ENCODE data around the gene USP40. TPM values are rescaled to one million over a fixed set of nuclear protein-coding genes. Genes with fewer than 3 reads are reported as not detected.

The USP40 gene
- total RNA-seq, 2 experiments from 2014 or later = 13.1 to 14.1 TPM

GRCh38 chr2:233449921-233450863, 116.4 kb downstream of the USP40 start:
- no peaks in the 10 kb centered on the region for H3K9me3 Mint-ChIP-seq (ENCODE audit: insufficient read depth)
- H3K4me1 Mint-ChIP-seq (ENCODE audit: low read depth) = peaks cover 3% of the 10 kb centered on the region
- ATAC-seq (no peak), DNase-seq (no peak)
- ChIA-PET POLR2A (no interaction called here), CTCF (no interaction called here)
- no peak overlapping the region for H3K27ac Mint-ChIP-seq
- no peak overlapping the region for H3K4me3 Mint-ChIP-seq
- no peaks in the 10 kb centered on the region for H3K27me3 Mint-ChIP-seq (ENCODE audit: low read depth)
- H3K36me3 Mint-ChIP-seq (ENCODE audit: low read depth) = peaks cover 50% of the 10 kb centered on the region

DNA sequence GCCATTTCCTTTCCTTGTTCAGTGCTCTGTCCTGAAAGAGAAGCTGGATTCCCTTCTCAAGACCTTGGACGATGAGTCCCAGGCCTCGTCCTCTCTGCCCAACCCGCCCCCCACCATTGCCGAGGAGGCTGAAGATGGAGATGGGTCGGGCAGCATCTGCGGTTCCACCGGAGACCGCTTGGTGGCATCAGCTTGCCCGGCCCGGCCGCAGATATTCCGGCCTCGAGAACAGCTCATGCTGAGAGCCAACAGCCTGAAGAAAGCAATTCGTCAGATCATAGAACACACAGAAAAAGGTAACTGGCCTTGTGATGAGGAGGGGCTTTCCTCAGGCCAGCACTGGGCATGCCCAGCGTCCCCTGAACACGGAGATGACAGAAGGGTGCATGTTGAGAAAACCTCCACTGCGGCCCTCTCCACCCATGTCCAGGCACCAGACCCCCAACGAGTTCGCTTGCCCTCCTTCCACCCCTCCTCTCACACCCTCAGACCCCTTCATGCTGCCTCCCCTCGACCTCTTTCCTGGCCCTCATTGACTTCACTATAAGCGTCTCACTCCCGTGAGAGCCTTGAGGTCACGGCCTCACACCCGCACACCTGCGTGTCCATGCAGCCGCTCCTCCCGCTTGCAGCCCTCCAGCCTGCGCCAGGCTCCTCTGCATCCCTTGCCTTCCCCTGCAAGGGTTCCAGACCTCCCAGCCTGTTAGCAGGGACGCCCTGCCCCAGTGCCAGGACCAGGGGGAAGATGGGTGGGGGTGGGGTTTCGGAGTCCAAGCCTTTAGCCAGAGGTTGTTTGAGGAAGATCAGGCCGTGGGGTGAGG, 117.3 kb downstream of the USP40 start:
- Mint-ChIP-seq H3K27ac (no peak overlapping the region), H3K27me3 (ENCODE audit: low read depth) (no peaks in the 10 kb centered on the region), H3K4me3 (no peak overlapping the region), H3K4me1 (ENCODE audit: low read depth) (peaks cover 3% of the 10 kb centered on the region), H3K9me3 (ENCODE audit: insufficient read depth) (no peaks in the 10 kb centered on the region), H3K36me3 (ENCODE audit: low read depth) (peaks cover 54% of the 10 kb centered on the region)
- DNase-seq (no peak), ATAC-seq (no peak)
- POLR2A ChIA-PET = no interaction called here
- CTCF ChIA-PET = interaction anchor here (1.0 to 9.9 kb wide), 4 partner anchors 27 to 45 kb away, joined by 3 to 308 read pairs (median 6); no protein-coding TSS in a partner anchor

- no peaks in the 10 kb centered on the region for H3K27me3 Mint-ChIP-seq (ENCODE audit: low read depth)
- H3K27ac Mint-ChIP-seq = peak overlapping the region; percentile 69
- no peaks in the 10 kb centered on the region for H3K9me3 Mint-ChIP-seq (ENCODE audit: insufficient read depth)
- ATAC-seq (no peak), DNase-seq (no peak)
- peaks cover 8% of the 10 kb centered on the region for H3K4me1 Mint-ChIP-seq (ENCODE audit: low read depth)
- peaks cover 53% of the 10 kb centered on the region for H3K36me3 Mint-ChIP-seq (ENCODE audit: low read depth)
- ChIA-PET POLR2A (no interaction called here), CTCF (interaction anchor here (0.9 to 9.9 kb wide), 7 partner anchors 16 to 116 kb away, joined by 3 to 308 read pairs (median 3); no protein-coding TSS in a partner anchor)
- no peak overlapping the region for H3K4me3 Mint-ChIP-seq
These were observed 118.0 kb downstream of the USP40 start for GRCh38 chr2:233448575-233448974.

DNA sequence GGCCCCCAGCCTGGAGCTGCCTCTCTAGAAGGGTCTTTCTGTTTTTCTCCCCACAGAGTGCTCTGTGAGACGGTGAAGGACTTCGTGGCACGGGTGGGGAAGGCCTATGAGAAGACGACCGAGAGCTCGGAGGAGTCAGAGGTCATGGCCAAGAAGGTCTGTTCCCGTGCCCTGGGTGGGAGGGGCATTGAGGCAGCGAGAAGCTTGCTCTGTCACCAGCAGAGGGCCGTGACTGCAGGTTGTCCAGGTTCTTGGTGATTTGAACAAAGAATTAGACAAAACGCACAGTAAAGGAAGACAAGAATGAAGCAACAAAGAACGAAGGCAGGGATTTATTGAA, 118.4 kb downstream of the USP40 start:
- ChIA-PET CTCF (interaction anchor here (0.8 to 9.9 kb wide), 10 partner anchors 16 to 116 kb away, joined by 3 to 308 read pairs (median 3); no protein-coding TSS in a partner anchor), POLR2A (no interaction called here)
- Mint-ChIP-seq H3K9me3 (ENCODE audit: insufficient read depth) (no peaks in the 10 kb centered on the region), H3K36me3 (ENCODE audit: low read depth) (peaks cover 53% of the 10 kb centered on the region), H3K4me3 (no peak overlapping the region), H3K4me1 (ENCODE audit: low read depth) (peaks cover 12% of the 10 kb centered on the region), H3K27ac (peak overlapping the region; percentile 69), H3K27me3 (ENCODE audit: low read depth) (no peaks in the 10 kb centered on the region)
- ATAC-seq = no peak
- DNase-seq = no peak

DNA sequence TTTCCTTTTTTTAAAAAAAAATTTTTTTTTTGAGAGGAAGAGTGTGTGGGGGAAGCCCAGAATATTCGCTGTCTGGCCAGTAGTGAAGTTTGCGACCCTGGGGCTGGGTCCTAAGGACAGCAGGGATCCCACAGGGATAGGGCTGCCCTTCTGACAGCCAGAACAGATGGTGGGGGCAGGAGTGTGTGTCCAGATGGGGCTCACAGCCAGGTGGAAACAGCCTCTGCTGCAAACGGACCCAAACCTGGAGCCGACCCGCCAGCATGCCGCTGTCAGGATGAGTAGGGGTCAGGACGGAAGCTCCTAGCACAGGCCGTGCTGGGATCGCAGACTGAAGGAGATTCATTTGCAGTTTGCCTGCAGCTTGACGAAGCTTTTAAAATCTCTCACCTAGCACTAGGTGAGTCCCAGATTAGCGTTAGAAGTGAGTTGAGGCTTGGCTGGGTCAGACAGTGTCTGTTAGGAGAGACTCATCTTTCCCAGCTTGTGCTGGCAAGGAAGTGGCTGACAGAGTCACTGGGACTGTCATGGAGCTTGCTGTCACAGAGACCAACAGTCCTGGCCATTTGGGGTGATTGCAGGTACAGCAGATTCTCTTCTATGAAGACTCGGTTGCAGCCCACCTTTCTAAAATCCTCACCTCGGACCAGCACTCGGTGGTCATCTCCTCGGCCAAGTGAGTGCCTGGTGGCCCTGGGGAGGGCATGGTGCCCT, 118.9 kb downstream of the USP40 start:
- no peaks in the 10 kb centered on the region for H3K27me3 Mint-ChIP-seq (ENCODE audit: low read depth)
- DNase-seq (no peak), ATAC-seq (no peak)
- no peak overlapping the region for H3K4me3 Mint-ChIP-seq
- ChIA-PET POLR2A (no interaction called here), CTCF (interaction anchor here (0.8 to 9.9 kb wide), 9 partner anchors 15 to 117 kb away, joined by 3 to 308 read pairs (median 3); no protein-coding TSS in a partner anchor)
- H3K9me3 Mint-ChIP-seq (ENCODE audit: insufficient read depth) = no peaks in the 10 kb centered on the region
- H3K27ac Mint-ChIP-seq = no peak overlapping the region
- peaks cover 14% of the 10 kb centered on the region for H3K4me1 Mint-ChIP-seq (ENCODE audit: low read depth)
- H3K36me3 Mint-ChIP-seq (ENCODE audit: low read depth) = peaks cover 58% of the 10 kb centered on the region

GRCh38 chr2:233446606-233447305, 119.8 kb downstream of the USP40 start:
- H3K4me1 Mint-ChIP-seq (ENCODE audit: low read depth) = peaks cover 14% of the 10 kb centered on the region
- no peak overlapping the region for H3K4me3 Mint-ChIP-seq
- ChIA-PET CTCF (interaction anchor here (9.9 kb wide), 1 partner anchor 43 kb away, joined by 308 read pairs; no protein-coding TSS in a partner anchor), POLR2A (interaction anchor here (0.7 kb wide), 1 partner anchor 89 kb away, joined by 3 read pairs; no protein-coding TSS in a partner anchor)
- no peak for ATAC-seq
- H3K36me3 Mint-ChIP-seq (ENCODE audit: low read depth) = peaks cover 60% of the 10 kb centered on the region
- no peak overlapping the region for H3K27ac Mint-ChIP-seq
- no peaks in the 10 kb centered on the region for H3K9me3 Mint-ChIP-seq (ENCODE audit: insufficient read depth)
- no peaks in the 10 kb centered on the region for H3K27me3 Mint-ChIP-seq (ENCODE audit: low read depth)
- DNase-seq = no peak

GRCh38 chr2:233446121-233446520, 120.5 kb downstream of the USP40 start:
- Mint-ChIP-seq H3K27ac (peak overlapping the region; percentile 47), H3K4me1 (ENCODE audit: low read depth) (peaks cover 17% of the 10 kb centered on the region), H3K27me3 (ENCODE audit: low read depth) (no peaks in the 10 kb centered on the region), H3K4me3 (no peak overlapping the region), H3K9me3 (ENCODE audit: insufficient read depth) (no peaks in the 10 kb centered on the region), H3K36me3 (ENCODE audit: low read depth) (peaks cover 61% of the 10 kb centered on the region)
- no peak for DNase-seq
- ChIA-PET POLR2A (interaction anchor here (0.7 kb wide), 1 partner anchor 88 kb away, joined by 3 read pairs; no protein-coding TSS in a partner anchor), CTCF (interaction anchor here (9.9 kb wide), 1 partner anchor 42 kb away, joined by 308 read pairs; no protein-coding TSS in a partner anchor)
- ATAC-seq = no peak

- Mint-ChIP-seq H3K27ac (peak overlapping the region; percentile 23), H3K9me3 (ENCODE audit: insufficient read depth) (no peaks in the 10 kb centered on the region)
These were observed 121.3 kb downstream of the USP40 start for GRCh38 chr2:233445152-233445830.

DNA sequence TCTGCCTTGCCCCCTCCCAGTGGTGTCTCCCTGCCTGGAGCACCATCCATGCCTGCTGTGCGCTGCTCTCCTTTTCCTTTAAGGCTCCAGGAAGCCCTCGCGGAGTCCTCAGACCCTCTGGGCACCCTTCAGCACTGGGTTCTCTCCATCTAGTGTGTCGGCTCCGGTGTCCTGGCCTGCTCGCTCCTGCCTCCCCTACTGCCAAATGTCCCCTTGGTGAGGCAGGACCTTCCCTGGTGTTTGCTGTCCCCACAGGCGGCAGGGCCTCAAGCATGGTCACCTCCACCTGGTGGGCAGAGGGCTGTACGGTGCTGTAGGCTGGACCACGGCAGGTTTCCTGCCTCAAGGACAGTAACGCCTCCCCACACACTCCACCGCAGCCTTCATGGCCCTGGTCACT, 122.1 kb downstream of the USP40 start:
- POLR2A ChIA-PET = no interaction called here
- Mint-ChIP-seq H3K27me3 (ENCODE audit: low read depth) (no peaks in the 10 kb centered on the region), H3K36me3 (ENCODE audit: low read depth) (peaks cover 66% of the 10 kb centered on the region), H3K27ac (peak overlapping the region; percentile 56), H3K9me3 (ENCODE audit: insufficient read depth) (no peaks in the 10 kb centered on the region), H3K4me1 (ENCODE audit: low read depth) (peaks cover 33% of the 10 kb centered on the region), H3K4me3 (no peak overlapping the region)
- DNase-seq (no peak), ATAC-seq (no peak)
- CTCF ChIA-PET = interaction anchor here (1.9 to 9.9 kb wide), 7 partner anchors 10 to 90 kb away, joined by 5 to 308 read pairs (median 15); partner anchors contain the start of gene DGKD

More at GRCh38 chr2:233445152-233445830, 121.3 kb downstream of the USP40 start:
- ATAC-seq = no peak
- DNase-seq = no peak
- ChIA-PET CTCF (interaction anchor here (3.4 to 9.9 kb wide), 3 partner anchors 18 to 41 kb away, joined by 56 to 308 read pairs (median 81); no protein-coding TSS in a partner anchor), POLR2A (no interaction called here)
- Mint-ChIP-seq H3K4me3 (no peak overlapping the region), H3K4me1 (ENCODE audit: low read depth) (peaks cover 26% of the 10 kb centered on the region), H3K36me3 (ENCODE audit: low read depth) (peaks cover 63% of the 10 kb centered on the region), H3K27me3 (ENCODE audit: low read depth) (no peaks in the 10 kb centered on the region)

DNA sequence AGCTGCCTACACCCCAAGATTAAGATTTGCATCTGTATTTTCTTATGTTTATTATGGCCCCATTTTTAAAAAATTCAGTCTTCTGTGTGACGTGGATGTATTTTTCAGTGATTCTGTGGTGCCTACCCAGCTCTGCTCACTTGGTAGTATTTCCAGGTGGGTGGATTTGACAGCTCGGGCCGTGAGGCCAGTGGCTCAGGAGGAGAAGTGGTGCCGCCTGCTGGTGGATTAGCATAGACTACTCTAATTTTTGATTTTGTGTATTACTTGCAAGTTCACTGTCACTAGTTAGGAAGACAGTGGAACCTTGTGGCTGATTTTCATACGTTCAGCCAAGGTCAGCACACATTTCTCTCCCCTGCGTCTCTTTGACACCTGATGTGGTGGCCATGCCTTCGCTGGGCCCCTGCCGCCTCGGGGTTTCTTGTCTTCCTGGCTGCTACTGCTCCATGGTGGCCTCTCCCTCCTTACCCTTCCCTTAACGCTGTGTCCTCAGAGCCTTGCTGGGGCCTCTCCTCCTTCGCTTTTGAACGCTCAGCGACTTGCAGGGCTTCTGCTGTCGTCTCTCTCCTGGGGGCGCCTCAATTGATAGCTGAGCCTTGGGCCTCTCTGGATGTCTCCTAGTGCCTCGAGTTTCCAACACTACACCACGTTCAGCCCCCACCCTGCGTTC, 122.9 kb downstream of the USP40 start:
- Mint-ChIP-seq H3K4me1 (ENCODE audit: low read depth) (peaks cover 33% of the 10 kb centered on the region), H3K27me3 (ENCODE audit: low read depth) (no peaks in the 10 kb centered on the region), H3K9me3 (ENCODE audit: insufficient read depth) (no peaks in the 10 kb centered on the region), H3K4me3 (no peak overlapping the region), H3K27ac (peak overlapping the region; percentile 56), H3K36me3 (ENCODE audit: low read depth) (peaks cover 65% of the 10 kb centered on the region)
- POLR2A ChIA-PET = interaction anchor here (0.8 to 1.4 kb wide), 3 partner anchors 21 to 39 kb away, joined by 3 read pairs; no protein-coding TSS in a partner anchor
- CTCF ChIA-PET = interaction anchor here (0.6 to 9.9 kb wide), 43 partner anchors 10 to 838 kb away, joined by 3 to 308 read pairs (median 4); partner anchors contain the start of gene DGKD
- DNase-seq (peak; percentile 91), ATAC-seq (peak; percentile 80)
